HL-60/S4 treated with retinoic acid at 250 ng/mL for 4 days and 3 days (cell line): ENCODE results near the gene RNF187.
"Not testable (repeated sequence)": the region's sequence is repeated elsewhere in the genome, so short reads cannot be mapped to it uniquely, and the experiment has no call there.

Source experiments
- in situ Hi-C: fragments of 300-500 bp; cut with MboI; formaldehyde crosslinking; loops from 2 replicates; pipeline ENCODE4 v1.7.0; 2022; ENCODE audit warnings: low sequenced_read_pairs

RNF187 gene

GRCh38 chr1:228459091-228459993, 27.8 kb upstream of the RNF187 start:
- in situ Hi-C loops = no loop called here

GRCh38 chr1:228460821-228461220, 26.4 kb upstream of the RNF187 start:
- in situ Hi-C loops = no loop called here

GRCh38 chr1:228462560-228462959, 24.6 kb upstream of the RNF187 start:
- in situ Hi-C loops = no loop called here

- in situ Hi-C loops = no loop called here
Observed at GRCh38 chr1:228463009-228463558, 24.1 kb upstream of the RNF187 start.

GRCh38 chr1:228463559-228464455, 23.4 kb upstream of the RNF187 start:
- in situ Hi-C loops = no loop called here

- in situ Hi-C loops = no loop called here
Observed at GRCh38 chr1:228464487-228464983, 22.6 kb upstream of the RNF187 start.

GRCh38 chr1:228465141-228465540, 22.0 kb upstream of the RNF187 start:
- in situ Hi-C loops = no loop called here

- in situ Hi-C loops = no loop called here
Observed at GRCh38 chr1:228465571-228466146, 21.5 kb upstream of the RNF187 start.

- in situ Hi-C loops = not testable (repeated sequence)
Observed at GRCh38 chr1:228468188-228468587, 19.0 kb upstream of the RNF187 start.

GRCh38 chr1:228469413-228470162, 17.6 kb upstream of the RNF187 start:
- in situ Hi-C loops = no loop called here

GRCh38 chr1:228471154-228471761, 15.9 kb upstream of the RNF187 start:
- in situ Hi-C loops = no loop called here

GRCh38 chr1:228471762-228472398, 15.3 kb upstream of the RNF187 start:
- in situ Hi-C loops = no loop called here

- in situ Hi-C loops = no loop called here
Observed at GRCh38 chr1:228472655-228473054, 14.5 kb upstream of the RNF187 start.

GRCh38 chr1:228474507-228474906, 12.7 kb upstream of the RNF187 start:
- in situ Hi-C loops = no loop called here

- in situ Hi-C loops = no loop called here
Observed at GRCh38 chr1:228475812-228476211, 11.4 kb upstream of the RNF187 start.

GRCh38 chr1:228477263-228477662, 9.9 kb upstream of the RNF187 start:
- in situ Hi-C loops = no loop called here

- in situ Hi-C loops = no loop called here
Observed at GRCh38 chr1:228478326-228478725, 8.9 kb upstream of the RNF187 start.

- in situ Hi-C loops = no loop called here
Observed at GRCh38 chr1:228478912-228479711, 8.1 kb upstream of the RNF187 start.
